Muscle of leg (tissue), 11 donors: Measurements from ENCODE around the gene FGGY. TPM values are rescaled to one million over a fixed set of nuclear protein-coding genes. Genes with fewer than 3 reads are reported as not detected.
A peak's percentile ranks its signal among the peaks of the same experiment; 100 is the strongest.
"Not testable (repeated sequence)": the region's sequence is repeated elsewhere in the genome, so short reads cannot be mapped to it uniquely, and the experiment has no call there.

Experiments used
- DNase-seq: peaks from one replicate; pipeline ENCODE4 v3.0.0; 2013
- H3K27ac ChIP-seq: one replicate; pipeline ENCODE4 v1.5.1; 2013; ENCODE audit warnings: mild to moderate bottlenecking, low read length, control low read depth
- H3K27me3 ChIP-seq: one replicate; pipeline ENCODE4 v1.6.1; 2013; ENCODE audit warnings: low read length; ENCODE audit not compliant: control insufficient read depth, insufficient read depth
- H3K36me3 ChIP-seq: one replicate; pipeline ENCODE4 v1.6.1; 2013; ENCODE audit warnings: low read length; ENCODE audit not compliant: control insufficient read depth, insufficient read depth
- H3K4me1 ChIP-seq: one replicate; pipeline ENCODE4 v1.6.1; 2013; ENCODE audit warnings: low read length; ENCODE audit not compliant: control insufficient read depth, insufficient read depth
- H3K4me3 ChIP-seq: one replicate; pipeline ENCODE4 v1.5.1; 2013; ENCODE audit warnings: low read length, control low read depth
- H3K9me3 ChIP-seq: replicated peaks from 2 replicates; pipeline ENCODE4 v1.6.1; 2013; ENCODE audit warnings: low read depth, low read length; ENCODE audit not compliant: control insufficient read depth
- WGBS: methylation state at CpG from one replicate; pipeline ENCODE4 v1.1.5; 2013; ENCODE audit warnings: missing lambda C conversion rate; ENCODE audit not compliant: insufficient coverage; 5-methylcytosine and 5-hydroxymethylcytosine counted together
- polyA plus RNA-seq, 8 donors: library from polyadenylated mRNA; unstranded; fragments of 120-200 nt; gene quantifications; one replicate each; pipeline versions ENCODE4 v1.2.1 to v1.2.3, GENCODE V29; 2013; ENCODE audit warnings: inconsistent platforms in 1 of 8, low replicate concordance in 1 of 8; ENCODE audit not compliant: insufficient read length in 8 of 8, insufficient read depth in 1 of 8
- total RNA-seq: library from RNA; stranded (reverse); fragments of 120-200 nt; gene quantifications from one replicate; pipeline ENCODE4 v1.2.4, GENCODE V29; 2013

FGGY gene
- total and polyA plus RNA-seq, 9 donors, result 8.0 to 23.7 (median 12.7) TPM

- H3K4me1 ChIP-seq, result peaks cover 28% of the 10 kb centered on the region
- no peak overlapping the region for H3K4me3 ChIP-seq
- H3K27ac ChIP-seq, result peak overlapping the region; percentile 52
- no CpG with 5 or more reads among the region's 1 CpG for WGBS
- DNase-seq, result no peak
- H3K27me3 ChIP-seq, result no peaks in the 10 kb centered on the region
- H3K9me3 ChIP-seq, result no peaks in the 10 kb centered on the region
- no peaks in the 10 kb centered on the region for H3K36me3 ChIP-seq
Observed at GRCh38 chr1:59730302-59730701, 433.4 kb downstream of the FGGY start.

- Histone ChIP-seq H3K4me1 (peaks cover 28% of the 10 kb centered on the region), H3K9me3 (no peaks in the 10 kb centered on the region), H3K27me3 (no peaks in the 10 kb centered on the region), H3K36me3 (no peaks in the 10 kb centered on the region), H3K4me3 (no peak overlapping the region), H3K27ac (peak overlapping the region; percentile 52)
- WGBS, result 26% methylated on average over 7 of the region's 12 CpGs
- DNase-seq, result peak; percentile 89
Observed at GRCh38 chr1:59730759-59731478, 434.0 kb downstream of the FGGY start.

DNA sequence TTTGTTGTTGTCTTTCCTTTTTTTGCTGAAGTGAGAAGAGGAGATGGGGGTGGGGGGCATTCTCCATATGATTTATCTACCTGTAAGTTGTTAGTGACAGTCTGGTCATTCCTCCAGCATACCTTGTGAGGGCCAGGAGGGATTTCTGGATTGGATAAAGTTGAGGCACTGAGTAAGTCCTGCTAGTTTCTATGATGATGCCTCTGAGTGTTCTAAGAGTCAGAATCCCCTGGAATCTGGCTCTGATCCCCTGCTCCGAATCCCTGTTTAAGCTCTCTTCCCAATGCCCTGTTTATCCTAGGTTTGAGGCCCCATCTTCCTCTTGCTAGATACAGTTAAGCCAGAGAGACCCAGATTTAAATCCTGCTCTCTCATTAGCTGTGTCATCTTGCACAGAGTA is 434.7 kb downstream of the FGGY start:
- no peaks in the 10 kb centered on the region for H3K27me3 ChIP-seq
- no peaks in the 10 kb centered on the region for H3K9me3 ChIP-seq
- no peak overlapping the region for H3K4me3 ChIP-seq
- H3K27ac ChIP-seq, result no peak overlapping the region
- no peak for DNase-seq
- H3K36me3 ChIP-seq, result no peaks in the 10 kb centered on the region
- H3K4me1 ChIP-seq, result peaks cover 28% of the 10 kb centered on the region
- 33% methylated on average over 1 of the region's 1 CpG for WGBS

DNA sequence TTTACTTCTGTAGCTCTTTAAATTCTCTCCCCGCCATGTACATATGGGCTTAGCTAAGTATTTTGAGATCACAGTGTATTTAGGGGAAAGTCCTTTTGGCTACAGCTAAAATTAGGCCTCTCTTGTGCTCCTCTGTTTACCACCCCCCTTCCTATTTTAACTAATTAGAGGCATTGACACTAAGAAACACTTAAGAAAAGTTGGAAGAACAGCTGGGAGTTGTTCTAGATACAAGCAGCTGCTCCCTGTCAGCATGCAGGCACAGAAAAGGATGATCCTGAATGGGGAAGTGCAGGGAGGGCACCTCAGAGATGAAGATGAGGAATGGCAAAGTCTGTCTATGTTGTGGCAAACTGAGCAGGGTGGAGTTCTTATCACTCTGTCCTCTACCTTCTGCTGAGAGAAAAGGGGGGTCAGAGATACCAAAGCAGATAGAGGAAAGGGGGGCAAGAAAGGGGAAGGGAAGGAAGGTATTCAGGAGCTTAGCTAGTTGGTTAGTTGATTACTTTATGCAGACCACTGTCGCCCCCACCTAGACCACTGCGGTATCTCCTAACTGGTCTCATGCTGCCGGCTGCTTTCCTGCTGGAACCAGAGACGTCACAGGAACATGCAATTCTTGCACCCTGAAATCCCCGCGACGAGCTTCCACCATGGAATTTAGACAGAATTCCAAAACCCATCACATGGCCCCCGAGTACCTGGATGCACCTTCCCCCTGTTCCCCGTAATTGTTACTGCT is 435.5 kb downstream of the FGGY start:
- Histone ChIP-seq H3K27ac (no peak overlapping the region), H3K36me3 (no peaks in the 10 kb centered on the region), H3K27me3 (no peaks in the 10 kb centered on the region), H3K4me3 (no peak overlapping the region), H3K4me1 (peaks cover 28% of the 10 kb centered on the region), H3K9me3 (peaks cover 5% of the 10 kb centered on the region)
- 79% methylated on average over 9 of the region's 10 CpGs for WGBS
- DNase-seq, result no peak

- WGBS, result 80% methylated on average over 3 of the region's 3 CpGs
- peaks cover 28% of the 10 kb centered on the region for H3K4me1 ChIP-seq
- H3K27ac ChIP-seq, result no peak overlapping the region
- no peaks in the 10 kb centered on the region for H3K27me3 ChIP-seq
- no peak for DNase-seq
- H3K4me3 ChIP-seq, result no peak overlapping the region
- H3K9me3 ChIP-seq, result peaks cover 5% of the 10 kb centered on the region
- no peaks in the 10 kb centered on the region for H3K36me3 ChIP-seq
Observed at GRCh38 chr1:59733443-59734141, 436.7 kb downstream of the FGGY start.

GRCh38 chr1:59735927-59736326 is 439.0 kb downstream of the FGGY start:
- H3K9me3 ChIP-seq, H3K27ac ChIP-seq, H3K4me3 ChIP-seq, H3K36me3 ChIP-seq, DNase-seq, H3K27me3 ChIP-seq: not testable (repeated sequence)
- 67% methylated on average over 3 of the region's 3 CpGs for WGBS
- peaks cover 20% of the 10 kb centered on the region for H3K4me1 ChIP-seq

- H3K4me3 ChIP-seq, result no peak overlapping the region
- no peaks in the 10 kb centered on the region for H3K36me3 ChIP-seq
- H3K9me3 ChIP-seq, result peaks cover 5% of the 10 kb centered on the region
- H3K4me1 ChIP-seq, result peaks cover 12% of the 10 kb centered on the region
- H3K27ac ChIP-seq, result no peak overlapping the region
- DNase-seq, result no peak
- no peaks in the 10 kb centered on the region for H3K27me3 ChIP-seq
- 93% methylated on average over 4 of the region's 4 CpGs for WGBS
Observed at GRCh38 chr1:59736744-59737143, 439.9 kb downstream of the FGGY start.

DNA sequence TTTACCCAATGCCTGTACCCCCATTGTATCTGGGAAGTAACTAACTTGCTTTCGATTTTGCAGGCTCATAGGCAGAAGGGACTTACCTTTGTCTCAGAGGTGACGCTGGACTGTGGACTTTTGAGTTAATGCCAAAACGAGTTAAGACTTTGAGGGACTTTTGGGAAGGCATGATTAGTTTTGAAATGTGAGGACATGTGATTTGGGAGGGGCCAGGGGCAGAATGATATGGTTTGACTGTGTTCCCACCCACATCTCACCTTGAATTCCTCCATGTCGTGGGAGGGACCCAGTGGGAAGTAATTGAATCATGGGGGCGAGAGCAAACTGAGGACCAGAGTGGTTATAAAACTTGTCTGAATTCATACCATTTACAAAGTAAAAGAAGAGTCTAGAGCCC is 440.7 kb downstream of the FGGY start:
- Histone ChIP-seq H3K27ac (no peak overlapping the region), H3K27me3 (no peaks in the 10 kb centered on the region), H3K4me3 (no peak overlapping the region), H3K4me1 (peaks cover 4% of the 10 kb centered on the region), H3K9me3 (peaks cover 5% of the 10 kb centered on the region), H3K36me3 (no peaks in the 10 kb centered on the region)
- 100% methylated on average over 1 of the region's 5 CpGs for WGBS
- no peak for DNase-seq

- no peak for DNase-seq
- no peak overlapping the region for H3K27ac ChIP-seq
- H3K27me3 ChIP-seq, result no peaks in the 10 kb centered on the region
- no peaks in the 10 kb centered on the region for H3K4me1 ChIP-seq
- no CpG with 5 or more reads among the region's 3 CpGs for WGBS
- no peaks in the 10 kb centered on the region for H3K36me3 ChIP-seq
- no peak overlapping the region for H3K4me3 ChIP-seq
- H3K9me3 ChIP-seq, result peaks cover 5% of the 10 kb centered on the region
Observed at GRCh38 chr1:59738152-59738551, 441.3 kb downstream of the FGGY start.

- Histone ChIP-seq H3K36me3 (no peaks in the 10 kb centered on the region), H3K9me3 (peaks cover 5% of the 10 kb centered on the region), H3K27me3 (no peaks in the 10 kb centered on the region), H3K4me1 (no peaks in the 10 kb centered on the region), H3K27ac (no peak overlapping the region), H3K4me3 (no peak overlapping the region)
- DNase-seq, result no peak
- 57% methylated on average over 1 of the region's 2 CpGs for WGBS
Observed at GRCh38 chr1:59738591-59739015, 441.7 kb downstream of the FGGY start.
